ENCODE results near the gene STX2.
"Not testable (repeated sequence)": the region's sequence is repeated elsewhere in the genome, so short reads cannot be mapped to it uniquely, and the experiment has no call there.

STX2 gene

GRCh38 chr12:130795906-130796305 lies 43.1 kb downstream of the STX2 start:
- FAIRE-seq: peak; percentile 49

GRCh38 chr12:130793554-130793849 lies 45.5 kb downstream of the STX2 start:
- no peak for FAIRE-seq

GRCh38 chr12:130792821-130793553 lies 46.1 kb downstream of the STX2 start:
- FAIRE-seq: no peak

- FAIRE-seq: no peak
These were observed 47.4 kb downstream of the STX2 start for GRCh38 chr12:130791629-130792028.

GRCh38 chr12:130788515-130788914 lies 50.5 kb downstream of the STX2 start:
- FAIRE-seq: no peak

- no peak for FAIRE-seq
These were observed 51.3 kb downstream of the STX2 start for GRCh38 chr12:130787445-130788410.

GRCh38 chr12:130787041-130787440 lies 52.0 kb downstream of the STX2 start:
- no peak for FAIRE-seq

- FAIRE-seq: no peak
These were observed 55.8 kb downstream of the STX2 start for GRCh38 chr12:130783110-130783715.

- not testable (repeated sequence) for FAIRE-seq
These were observed 56.8 kb downstream of the STX2 start for GRCh38 chr12:130782245-130782644.

- no peak for FAIRE-seq
These were observed 58.0 kb downstream of the STX2 start for GRCh38 chr12:130780880-130781575.

GRCh38 chr12:130780325-130780724 lies 58.7 kb downstream of the STX2 start:
- no peak for FAIRE-seq

- FAIRE-seq: no peak
These were observed 60.3 kb downstream of the STX2 start for GRCh38 chr12:130778776-130779175.

GRCh38 chr12:130776857-130777339 lies 62.2 kb downstream of the STX2 start:
- no peak for FAIRE-seq

- FAIRE-seq: no peak
These were observed 62.8 kb downstream of the STX2 start for GRCh38 chr12:130775953-130776856.

- no peak for FAIRE-seq
These were observed 68.5 kb downstream of the STX2 start for GRCh38 chr12:130770413-130771028.

GRCh38 chr12:130768120-130768519 lies 70.9 kb downstream of the STX2 start:
- no peak for FAIRE-seq

- no peak for FAIRE-seq
These were observed 72.6 kb downstream of the STX2 start for GRCh38 chr12:130766470-130766869.

- no peak for FAIRE-seq
These were observed 73.8 kb downstream of the STX2 start for GRCh38 chr12:130765186-130765659.

GRCh38 chr12:130764475-130765185 lies 74.4 kb downstream of the STX2 start:
- FAIRE-seq: no peak

GRCh38 chr12:130764073-130764472 lies 75.0 kb downstream of the STX2 start:
- no peak for FAIRE-seq

GRCh38 chr12:130762319-130762675 lies 76.8 kb downstream of the STX2 start:
- no peak for FAIRE-seq
